D721Med (cell line): ENCODE measurements around the gene PLCH1.

Experiments
- DNase-seq: peaks from one replicate; pipeline ENCODE4 v3.0.0; 2011; ENCODE audit warnings: low spot score; ENCODE audit not compliant: insufficient read length
- FAIRE-seq: peaks from 2 replicates; lab custom pipeline; 2011; peaks lifted over from hg19 to GRCh38; lab: Jason Lieb, UNC
- CTCF ChIP-seq: IDR thresholded peaks from 2 replicates; pipeline ENCODE4 v1.5.1; 2012; ENCODE audit warnings: mild to moderate bottlenecking, control low read depth; ENCODE audit not compliant: insufficient read depth; ENCODE audit errors: missing control alignments

The PLCH1 gene

GRCh38 chr3:155339052-155339451 lies 405.8 kb downstream of the PLCH1 start:
- no peak for TF ChIP-seq CTCF
- DNase-seq (no peak), FAIRE-seq (no peak)

GRCh38 chr3:155335724-155336354 lies 409.0 kb downstream of the PLCH1 start:
- DNase-seq (no peak), FAIRE-seq (no peak)
- TF ChIP-seq CTCF, result no peak

- TF ChIP-seq CTCF, result no peak
- no peak for FAIRE-seq
- no peak for DNase-seq
Measured at GRCh38 chr3:155334914-155335723, 409.8 kb downstream of the PLCH1 start.

- TF ChIP-seq CTCF, result no peak
- DNase-seq, result no peak
- no peak for FAIRE-seq
Measured at GRCh38 chr3:155334215-155334913, 410.5 kb downstream of the PLCH1 start.

- no peak for DNase-seq
- FAIRE-seq, result no peak
- TF ChIP-seq CTCF, result no peak
Measured at GRCh38 chr3:155332716-155333115, 412.2 kb downstream of the PLCH1 start.

GRCh38 chr3:155331078-155331477 lies 413.8 kb downstream of the PLCH1 start:
- FAIRE-seq (no peak), DNase-seq (no peak)
- no peak for TF ChIP-seq CTCF
